Measurements from ENCODE around the gene GNG2.

GRCh38 chr14:51929910-51930682, 69.7 kb downstream of the GNG2 start:
- TF ChIP-seq CTCF (conservative IDR thresholded peaks at IDR 0.05 in 1 of 2, IDR thresholded peaks at IDR 0.05 in 1 of 2; ENCODE audit: extremely low read depth in 1 of 2, insufficient read depth in 1 of 2, low read depth in 1 of 2, low read length in 2 of 2), result no peak
- no peak for TF ChIP-seq EZH2 (IDR thresholded peaks at IDR 0.05; ENCODE audit: borderline replicate concordance, low read length)
